Testis (tissue), 2 donors: Measurements from ENCODE around the gene ZPLD1.

Experiments
- POLR2A ChIP-seq: fragments of 450-650 bp; IDR thresholded peaks from one replicate; pipeline ENCODE4 v1.6.1; 2017; ENCODE audit warnings: antibody characterized with exemption, mild to moderate bottlenecking, moderate library complexity
- TF ChIP-seq, protein P1 (sequence below), 3 experiments: fragments of 450-650 bp in 2 of 3; fragments of 200-600 bp in 1 of 3; sonication (generic) in 1 of 3; IDR thresholded peaks; one replicate each; pipeline ENCODE4 v1.5.1; 2016 to 2019; ENCODE audit warnings: antibody characterized with exemption in 3 of 3, mild to moderate bottlenecking in 2 of 3, moderate library complexity in 1 of 3

- TF ChIP-seq, protein P1, sequence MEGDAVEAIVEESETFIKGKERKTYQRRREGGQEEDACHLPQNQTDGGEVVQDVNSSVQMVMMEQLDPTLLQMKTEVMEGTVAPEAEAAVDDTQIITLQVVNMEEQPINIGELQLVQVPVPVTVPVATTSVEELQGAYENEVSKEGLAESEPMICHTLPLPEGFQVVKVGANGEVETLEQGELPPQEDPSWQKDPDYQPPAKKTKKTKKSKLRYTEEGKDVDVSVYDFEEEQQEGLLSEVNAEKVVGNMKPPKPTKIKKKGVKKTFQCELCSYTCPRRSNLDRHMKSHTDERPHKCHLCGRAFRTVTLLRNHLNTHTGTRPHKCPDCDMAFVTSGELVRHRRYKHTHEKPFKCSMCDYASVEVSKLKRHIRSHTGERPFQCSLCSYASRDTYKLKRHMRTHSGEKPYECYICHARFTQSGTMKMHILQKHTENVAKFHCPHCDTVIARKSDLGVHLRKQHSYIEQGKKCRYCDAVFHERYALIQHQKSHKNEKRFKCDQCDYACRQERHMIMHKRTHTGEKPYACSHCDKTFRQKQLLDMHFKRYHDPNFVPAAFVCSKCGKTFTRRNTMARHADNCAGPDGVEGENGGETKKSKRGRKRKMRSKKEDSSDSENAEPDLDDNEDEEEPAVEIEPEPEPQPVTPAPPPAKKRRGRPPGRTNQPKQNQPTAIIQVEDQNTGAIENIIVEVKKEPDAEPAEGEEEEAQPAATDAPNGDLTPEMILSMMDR (IDR thresholded peaks at IDR 0.05), result no peak
- no peak for TF ChIP-seq POLR2A
These were observed 40.3 kb upstream of the ZPLD1 start for GRCh38 chr3:102394517-102394916.
